ENCODE measurements around the gene CENPW. TPM values are rescaled to one million over a fixed set of nuclear protein-coding genes. Genes with fewer than 3 reads are reported as not detected.

The CENPW gene
- polyA plus RNA-seq, 1 experiment = 6.5 TPM

GRCh38 chr6:126333729-126334128 lies 6.2 kb upstream of the CENPW start:
- TF ChIP-seq CTCF (IDR thresholded peaks at IDR 0.05; ENCODE audit: insufficient read depth, low read depth, low read length) = no peak
- Histone ChIP-seq H3K4me3 (ENCODE audit: low read depth, low read length) (no peak overlapping the region), H3K36me3 (ENCODE audit: control insufficient read depth, insufficient read depth, low read length) (no peaks in the 10 kb centered on the region), H3K27me3 (ENCODE audit: control insufficient read depth, insufficient read depth, low read length) (no peaks in the 10 kb centered on the region)
- CTCF ChIA-PET = no interaction called here
- DNase-seq (ENCODE audit: low read depth) = no peak
- POLR2A ChIA-PET = no interaction called here

GRCh38 chr6:126335210-126335609 lies 4.7 kb upstream of the CENPW start:
- POLR2A ChIA-PET = no interaction called here
- H3K36me3 ChIP-seq (ENCODE audit: control insufficient read depth, insufficient read depth, low read length) = no peaks in the 10 kb centered on the region
- TF ChIP-seq CTCF (IDR thresholded peaks at IDR 0.05; ENCODE audit: insufficient read depth, low read depth, low read length) = no peak
- CTCF ChIA-PET = no interaction called here
- no peak for DNase-seq (ENCODE audit: low read depth)
- H3K4me3 ChIP-seq (ENCODE audit: low read depth, low read length) = no peak overlapping the region
- H3K27me3 ChIP-seq (ENCODE audit: control insufficient read depth, insufficient read depth, low read length) = no peaks in the 10 kb centered on the region

GRCh38 chr6:126337323-126337722 lies 2.6 kb upstream of the CENPW start:
- no peak for TF ChIP-seq CTCF (IDR thresholded peaks at IDR 0.05; ENCODE audit: insufficient read depth, low read depth, low read length)
- ChIA-PET POLR2A (no interaction called here), CTCF (no interaction called here)
- H3K4me3 ChIP-seq (ENCODE audit: low read depth, low read length) = no peak overlapping the region
- no peaks in the 10 kb centered on the region for H3K36me3 ChIP-seq (ENCODE audit: control insufficient read depth, insufficient read depth, low read length)
- no peaks in the 10 kb centered on the region for H3K27me3 ChIP-seq (ENCODE audit: control insufficient read depth, insufficient read depth, low read length)
- DNase-seq (ENCODE audit: low read depth) = peak; percentile 19

- no peaks in the 10 kb centered on the region for H3K27me3 ChIP-seq (ENCODE audit: control insufficient read depth, insufficient read depth, low read length)
- no peak for DNase-seq (ENCODE audit: low read depth)
- no peak overlapping the region; the same call in 1 of the 2 replicates for H3K4me3 ChIP-seq (ENCODE audit: low read depth, low read length)
- no peaks in the 10 kb centered on the region for H3K36me3 ChIP-seq (ENCODE audit: control insufficient read depth, insufficient read depth, low read length)
- POLR2A ChIA-PET = no interaction called here
- no peak for TF ChIP-seq CTCF (IDR thresholded peaks at IDR 0.05; ENCODE audit: insufficient read depth, low read depth, low read length)
- CTCF ChIA-PET = interaction anchor here (1.2 kb wide), 1 partner anchor 11 kb away, joined by 3 read pairs; no protein-coding TSS in a partner anchor
Observed at GRCh38 chr6:126341126-126341525, 1.2 kb downstream of the CENPW start.

- CTCF ChIA-PET = no interaction called here
Observed at GRCh38 chr6:126344181-126344580, 4.3 kb downstream of the CENPW start.

More at GRCh38 chr6:126344181-126344580, 4.3 kb downstream of the CENPW start:
- Histone ChIP-seq H3K27me3 (ENCODE audit: control insufficient read depth, insufficient read depth, low read length) (no peaks in the 10 kb centered on the region), H3K4me3 (ENCODE audit: low read depth, low read length) (no peak overlapping the region), H3K36me3 (ENCODE audit: control insufficient read depth, insufficient read depth, low read length) (no peaks in the 10 kb centered on the region)
- no peak for DNase-seq (ENCODE audit: low read depth)
- POLR2A ChIA-PET = no interaction called here
- TF ChIP-seq CTCF (IDR thresholded peaks at IDR 0.05; ENCODE audit: insufficient read depth, low read depth, low read length) = no peak

All from BJ (cell line).